GM10248 (cell line): ENCODE results near the gene CD1C.
"Not testable (repeated sequence)": the region's sequence is repeated elsewhere in the genome, so short reads cannot be mapped to it uniquely, and the experiment has no call there.

Experiments used
- CTCF ChIA-PET: fragments of 300-600 bp; sonication (Branson Sonifier 250); formaldehyde crosslinking; extraction: SDS; loops from one replicate; lab custom pipeline; 2021; ENCODE audit warnings: antibody characterized with exemption; lab: Yijun Ruan, JAX
- POLR2A ChIA-PET: fragments of 350-650 bp; sonication (Branson Sonifier 250); formaldehyde crosslinking; extraction: SDS; loops from one replicate; lab custom pipeline; 2020; ENCODE audit warnings: antibody characterized with exemption; lab: Yijun Ruan, JAX
- DNase-seq: peaks from one replicate; pipeline ENCODE4 v3.0.0; 2012; ENCODE audit errors: extremely low spot score
- TF ChIP-seq, protein P1 (sequence below): IDR thresholded peaks from 2 replicates; pipeline ENCODE4 v1.5.1; 2012; ENCODE audit warnings: mild to moderate bottlenecking, low read depth; ENCODE audit errors: extremely low read depth, missing control alignments, control extremely low read depth

The CD1C gene

DNA sequence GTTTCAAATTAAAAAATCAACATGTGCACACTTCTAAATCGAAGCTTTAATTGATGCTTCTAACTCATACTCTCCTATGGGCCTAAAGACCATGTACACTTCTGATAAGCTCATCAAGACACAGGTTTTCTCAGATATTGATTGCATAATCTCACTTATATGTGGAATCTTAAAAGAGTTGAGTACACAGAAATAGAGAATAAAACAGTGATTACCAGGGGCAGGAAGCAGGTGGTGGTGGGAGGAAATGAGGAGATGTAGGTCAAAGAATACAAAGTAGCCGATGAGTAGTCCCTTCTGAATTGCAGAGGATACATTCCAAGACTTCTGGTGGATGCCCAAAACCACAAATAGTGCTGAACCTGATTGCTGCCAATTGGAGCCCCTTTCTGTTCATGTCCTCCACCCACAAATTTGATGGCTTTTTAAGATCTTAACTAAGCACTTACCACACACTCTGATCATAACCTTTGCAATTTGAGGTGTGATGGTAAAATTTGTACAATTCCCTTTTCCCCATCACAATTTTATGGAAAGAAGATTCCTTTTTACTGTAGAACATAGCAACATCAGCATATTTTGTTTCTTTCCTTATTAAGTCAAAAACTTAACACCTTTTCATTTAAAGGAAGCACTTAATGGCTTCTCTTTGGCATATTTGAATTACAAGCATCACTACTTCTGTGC, 44.9 kb downstream of the CD1C start:
- DNase-seq, result no peak
- TF ChIP-seq, protein P1, sequence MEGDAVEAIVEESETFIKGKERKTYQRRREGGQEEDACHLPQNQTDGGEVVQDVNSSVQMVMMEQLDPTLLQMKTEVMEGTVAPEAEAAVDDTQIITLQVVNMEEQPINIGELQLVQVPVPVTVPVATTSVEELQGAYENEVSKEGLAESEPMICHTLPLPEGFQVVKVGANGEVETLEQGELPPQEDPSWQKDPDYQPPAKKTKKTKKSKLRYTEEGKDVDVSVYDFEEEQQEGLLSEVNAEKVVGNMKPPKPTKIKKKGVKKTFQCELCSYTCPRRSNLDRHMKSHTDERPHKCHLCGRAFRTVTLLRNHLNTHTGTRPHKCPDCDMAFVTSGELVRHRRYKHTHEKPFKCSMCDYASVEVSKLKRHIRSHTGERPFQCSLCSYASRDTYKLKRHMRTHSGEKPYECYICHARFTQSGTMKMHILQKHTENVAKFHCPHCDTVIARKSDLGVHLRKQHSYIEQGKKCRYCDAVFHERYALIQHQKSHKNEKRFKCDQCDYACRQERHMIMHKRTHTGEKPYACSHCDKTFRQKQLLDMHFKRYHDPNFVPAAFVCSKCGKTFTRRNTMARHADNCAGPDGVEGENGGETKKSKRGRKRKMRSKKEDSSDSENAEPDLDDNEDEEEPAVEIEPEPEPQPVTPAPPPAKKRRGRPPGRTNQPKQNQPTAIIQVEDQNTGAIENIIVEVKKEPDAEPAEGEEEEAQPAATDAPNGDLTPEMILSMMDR, result no peak
- CTCF ChIA-PET, result no interaction called here
- POLR2A ChIA-PET, result no interaction called here

DNA sequence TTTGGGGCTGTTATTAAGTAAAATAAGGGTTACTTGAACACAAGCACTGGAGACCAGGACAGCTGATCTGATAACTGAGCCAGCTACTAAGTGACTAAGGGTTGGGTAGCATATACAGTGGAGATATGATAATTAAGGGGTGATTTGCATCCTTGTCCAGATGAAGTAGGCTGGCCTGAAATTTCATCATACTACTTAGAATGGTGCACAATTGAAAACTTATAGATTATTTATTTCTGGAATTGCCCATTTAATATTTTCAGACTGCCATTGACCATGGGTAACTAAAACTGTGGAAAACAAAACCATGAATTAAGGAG, 45.5 kb downstream of the CD1C start:
- TF ChIP-seq, protein P1, result no peak
- ChIA-PET CTCF (interaction anchor here (1.6 kb wide), 1 partner anchor 131 kb away, joined by 4 read pairs; no protein-coding TSS in a partner anchor), POLR2A (no interaction called here)
- DNase-seq, result no peak

DNA sequence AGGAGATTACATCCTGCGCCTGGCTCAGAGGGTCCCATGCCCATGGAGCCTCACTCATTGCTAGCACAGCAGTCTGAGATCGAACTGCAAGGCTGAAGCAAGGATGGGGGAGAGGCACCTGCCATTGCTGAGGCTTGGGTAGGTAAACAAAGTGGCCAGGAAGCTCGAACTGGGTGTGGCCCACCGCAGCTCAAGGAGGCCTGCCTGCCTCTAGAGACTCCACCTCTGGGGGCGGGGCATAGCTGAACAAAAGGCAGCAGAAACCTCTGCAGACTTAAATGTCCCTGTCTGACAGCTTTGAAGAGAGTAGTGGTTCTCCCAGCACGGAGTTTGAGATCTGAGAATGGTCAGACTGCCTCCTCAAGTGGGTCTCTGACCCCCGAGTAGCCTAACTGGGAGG, 46.7 kb downstream of the CD1C start:
- CTCF ChIA-PET, result interaction anchor here (1.0 to 1.6 kb wide), 2 partner anchors 11 to 133 kb away, joined by 4 read pairs; no protein-coding TSS in a partner anchor
- not testable (repeated sequence) for DNase-seq

More for the DNA sequence above, 46.7 kb downstream of the CD1C start:
- POLR2A ChIA-PET, result not testable (repeated sequence)
